AG09309 (cell line): ENCODE measurements around the gene APOB.

Experiments used
- DNase-seq: peaks from one replicate; pipeline ENCODE4 v3.0.0-alpha.2; 2010; ENCODE audit warnings: low read depth
- H3K4me3 ChIP-seq: 2 replicates; pipeline ENCODE4 v1.5.1; 2011; ENCODE audit warnings: mild to moderate bottlenecking, low read depth, low read length, moderate library complexity; ENCODE audit not compliant: control insufficient read depth
- CTCF ChIP-seq: IDR thresholded peaks from 2 replicates; pipeline ENCODE4 v1.5.1; 2011; ENCODE audit warnings: mild to moderate bottlenecking, low read depth, low read length, inconsistent platforms; ENCODE audit not compliant: insufficient read depth, control insufficient read depth; ENCODE audit errors: missing control alignments

Gene APOB

GRCh38 chr2:21041462-21041861 is 2.4 kb downstream of the APOB start:
- no peak for TF ChIP-seq CTCF
- no peak for DNase-seq
- H3K4me3 ChIP-seq: no peak overlapping the region

- H3K4me3 ChIP-seq: no peak overlapping the region
- TF ChIP-seq CTCF: no peak
Measured at GRCh38 chr2:21040468-21041377, 3.1 kb downstream of the APOB start.

GRCh38 chr2:21039979-21040467 is 3.9 kb downstream of the APOB start:
- TF ChIP-seq CTCF: no peak

More at GRCh38 chr2:21040468-21041377, 3.1 kb downstream of the APOB start:
- no peak for DNase-seq

GRCh38 chr2:21039080-21039556 is 4.8 kb downstream of the APOB start:
- no peak for DNase-seq
- no peak for TF ChIP-seq CTCF
- H3K4me3 ChIP-seq: no peak overlapping the region

More at GRCh38 chr2:21039979-21040467, 3.9 kb downstream of the APOB start:
- no peak overlapping the region for H3K4me3 ChIP-seq
- no peak for DNase-seq

- no peak overlapping the region for H3K4me3 ChIP-seq
- no peak for DNase-seq
- TF ChIP-seq CTCF: no peak
Measured at GRCh38 chr2:21038403-21039073, 5.3 kb downstream of the APOB start.

GRCh38 chr2:21037671-21038108 is 6.2 kb downstream of the APOB start:
- no peak for TF ChIP-seq CTCF
- DNase-seq: no peak
- H3K4me3 ChIP-seq: no peak overlapping the region
